ENCODE results near the gene MTG2. TPM values are rescaled to one million over a fixed set of nuclear protein-coding genes. Genes with fewer than 3 reads are reported as not detected.

MTG2 gene
- polyA plus RNA-seq, 1 donor from 2014 or later: 36.1 TPM

DNA sequence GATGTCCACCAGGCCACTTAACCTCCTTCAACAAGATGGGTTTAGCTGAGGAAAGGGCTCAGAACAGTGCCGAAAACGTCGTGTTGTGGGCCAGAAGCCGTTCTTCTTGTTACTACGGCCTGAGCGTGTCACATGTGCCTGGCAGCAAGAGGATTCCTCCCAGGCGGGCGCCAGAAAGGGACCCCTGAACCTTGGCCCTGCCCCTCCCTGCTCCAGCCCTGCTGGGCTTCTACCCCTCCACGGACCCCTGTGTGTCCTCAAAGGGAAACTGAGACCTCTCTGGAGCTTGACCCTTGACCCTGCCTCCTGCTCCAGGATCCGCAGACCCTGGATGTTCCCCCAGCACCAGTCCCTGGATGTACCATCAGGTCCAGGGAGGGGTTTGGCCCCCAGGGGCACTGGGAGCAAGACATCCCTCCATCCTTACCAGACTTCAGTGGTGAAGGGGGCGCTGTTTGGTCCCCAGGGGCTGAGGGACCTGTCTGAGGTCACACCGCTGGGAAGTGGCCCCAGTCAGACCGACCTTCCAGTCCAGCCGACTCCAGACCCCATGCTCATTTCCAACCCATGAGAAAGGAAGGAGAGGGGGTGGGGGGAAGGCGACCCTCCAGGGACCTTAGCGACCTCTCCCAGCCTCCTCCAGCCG, 27.1 kb downstream of the MTG2 start (continued):
- TF ChIP-seq, protein P1, sequence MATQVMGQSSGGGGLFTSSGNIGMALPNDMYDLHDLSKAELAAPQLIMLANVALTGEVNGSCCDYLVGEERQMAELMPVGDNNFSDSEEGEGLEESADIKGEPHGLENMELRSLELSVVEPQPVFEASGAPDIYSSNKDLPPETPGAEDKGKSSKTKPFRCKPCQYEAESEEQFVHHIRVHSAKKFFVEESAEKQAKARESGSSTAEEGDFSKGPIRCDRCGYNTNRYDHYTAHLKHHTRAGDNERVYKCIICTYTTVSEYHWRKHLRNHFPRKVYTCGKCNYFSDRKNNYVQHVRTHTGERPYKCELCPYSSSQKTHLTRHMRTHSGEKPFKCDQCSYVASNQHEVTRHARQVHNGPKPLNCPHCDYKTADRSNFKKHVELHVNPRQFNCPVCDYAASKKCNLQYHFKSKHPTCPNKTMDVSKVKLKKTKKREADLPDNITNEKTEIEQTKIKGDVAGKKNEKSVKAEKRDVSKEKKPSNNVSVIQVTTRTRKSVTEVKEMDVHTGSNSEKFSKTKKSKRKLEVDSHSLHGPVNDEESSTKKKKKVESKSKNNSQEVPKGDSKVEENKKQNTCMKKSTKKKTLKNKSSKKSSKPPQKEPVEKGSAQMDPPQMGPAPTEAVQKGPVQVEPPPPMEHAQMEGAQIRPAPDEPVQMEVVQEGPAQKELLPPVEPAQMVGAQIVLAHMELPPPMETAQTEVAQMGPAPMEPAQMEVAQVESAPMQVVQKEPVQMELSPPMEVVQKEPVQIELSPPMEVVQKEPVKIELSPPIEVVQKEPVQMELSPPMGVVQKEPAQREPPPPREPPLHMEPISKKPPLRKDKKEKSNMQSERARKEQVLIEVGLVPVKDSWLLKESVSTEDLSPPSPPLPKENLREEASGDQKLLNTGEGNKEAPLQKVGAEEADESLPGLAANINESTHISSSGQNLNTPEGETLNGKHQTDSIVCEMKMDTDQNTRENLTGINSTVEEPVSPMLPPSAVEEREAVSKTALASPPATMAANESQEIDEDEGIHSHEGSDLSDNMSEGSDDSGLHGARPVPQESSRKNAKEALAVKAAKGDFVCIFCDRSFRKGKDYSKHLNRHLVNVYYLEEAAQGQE (IDR thresholded peaks at IDR 0.05; ENCODE audit: borderline replicate concordance): no peak
- no peak for TF ChIP-seq POLR2AphosphoS5 (IDR thresholded peaks at IDR 0.05)

DNA sequence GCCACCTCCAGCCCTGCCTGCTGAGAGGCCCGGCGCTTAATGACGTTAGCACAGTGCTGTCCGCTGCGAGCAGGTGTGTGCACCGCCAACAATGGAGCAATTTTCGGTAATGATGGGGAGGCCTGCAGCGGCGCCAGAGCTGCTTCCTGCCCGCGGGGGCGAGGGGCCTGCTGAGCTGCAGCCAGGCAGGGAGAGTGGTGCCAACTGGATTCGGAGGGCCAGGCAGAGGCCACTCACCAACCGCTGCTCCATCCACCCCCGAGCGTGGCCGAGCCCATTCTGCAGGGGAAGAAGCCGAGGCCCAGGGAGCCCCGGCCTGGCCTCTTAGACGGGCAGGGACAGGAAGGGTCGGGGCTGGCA, 27.6 kb downstream of the MTG2 start:
- H3K27me3 ChIP-seq (ENCODE audit: insufficient read depth, low read depth, low read length): no peaks in the 10 kb centered on the region
- no peak overlapping the region for H3K27ac ChIP-seq (ENCODE audit: low read length)
- H3K9me3 ChIP-seq (ENCODE audit: low read length): no peaks in the 10 kb centered on the region
- H3K4me3 ChIP-seq (ENCODE audit: low read length): no peak overlapping the region
- no peak for TF ChIP-seq MXI1 (conservative IDR thresholded peaks at IDR 0.05; ENCODE audit: poor library complexity, severe bottlenecking)
- TF ChIP-seq POLR2AphosphoS5 (IDR thresholded peaks at IDR 0.05): no peak
- no peak for TF ChIP-seq EZH2 (IDR thresholded peaks at IDR 0.05; ENCODE audit: borderline replicate concordance, insufficient read depth, low read length, poor library complexity, severe bottlenecking)
- TF ChIP-seq, protein P1 (IDR thresholded peaks at IDR 0.05; ENCODE audit: borderline replicate concordance): no peak
- no peak for TF ChIP-seq EP300 (conservative IDR thresholded peaks at IDR 0.05; ENCODE audit: poor library complexity, severe bottlenecking)
- TF ChIP-seq, protein P2, sequence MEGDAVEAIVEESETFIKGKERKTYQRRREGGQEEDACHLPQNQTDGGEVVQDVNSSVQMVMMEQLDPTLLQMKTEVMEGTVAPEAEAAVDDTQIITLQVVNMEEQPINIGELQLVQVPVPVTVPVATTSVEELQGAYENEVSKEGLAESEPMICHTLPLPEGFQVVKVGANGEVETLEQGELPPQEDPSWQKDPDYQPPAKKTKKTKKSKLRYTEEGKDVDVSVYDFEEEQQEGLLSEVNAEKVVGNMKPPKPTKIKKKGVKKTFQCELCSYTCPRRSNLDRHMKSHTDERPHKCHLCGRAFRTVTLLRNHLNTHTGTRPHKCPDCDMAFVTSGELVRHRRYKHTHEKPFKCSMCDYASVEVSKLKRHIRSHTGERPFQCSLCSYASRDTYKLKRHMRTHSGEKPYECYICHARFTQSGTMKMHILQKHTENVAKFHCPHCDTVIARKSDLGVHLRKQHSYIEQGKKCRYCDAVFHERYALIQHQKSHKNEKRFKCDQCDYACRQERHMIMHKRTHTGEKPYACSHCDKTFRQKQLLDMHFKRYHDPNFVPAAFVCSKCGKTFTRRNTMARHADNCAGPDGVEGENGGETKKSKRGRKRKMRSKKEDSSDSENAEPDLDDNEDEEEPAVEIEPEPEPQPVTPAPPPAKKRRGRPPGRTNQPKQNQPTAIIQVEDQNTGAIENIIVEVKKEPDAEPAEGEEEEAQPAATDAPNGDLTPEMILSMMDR (IDR thresholded peaks at IDR 0.05; ENCODE audit: poor library complexity, severe bottlenecking): no peak
- no peak for TF ChIP-seq TAF1 (IDR thresholded peaks at IDR 0.05; ENCODE audit: low read depth)
- TF ChIP-seq SMC3 (conservative IDR thresholded peaks at IDR 0.05; ENCODE audit: poor library complexity): no peak
- TF ChIP-seq RAD21 (conservative IDR thresholded peaks at IDR 0.05): no peak
- no peaks in the 10 kb centered on the region for H3K36me3 ChIP-seq (ENCODE audit: insufficient read depth, low read length)
- no peaks in the 10 kb centered on the region for H3K79me2 ChIP-seq (replicated peaks; ENCODE audit: insufficient read depth, low read length)
- H2AFZ ChIP-seq (ENCODE audit: low read depth, low read length): no peak overlapping the region
- no peak overlapping the region for H3K9ac ChIP-seq (ENCODE audit: low read length)
- H3K4me2 ChIP-seq (ENCODE audit: low read length): no peak overlapping the region
- no peaks in the 10 kb centered on the region for H3K9me2 ChIP-seq (ENCODE audit: insufficient read depth, low read length)
- no peaks in the 10 kb centered on the region for H3F3A ChIP-seq (ENCODE audit: insufficient read depth, low read length, poor library complexity, severe bottlenecking)
- no peaks in the 10 kb centered on the region for H4K20me1 ChIP-seq (ENCODE audit: insufficient read depth)

Measured in neural cell (in vitro differentiated cells).